Retinal pigment epithelial cell (primary cell): ENCODE data around the gene ASXL1.
"Not testable (repeated sequence)": the region's sequence is repeated elsewhere in the genome, so short reads cannot be mapped to it uniquely, and the experiment has no call there.

Source experiments
- DNase-seq: peaks from one replicate; pipeline ENCODE4 v3.0.0-alpha.2; 2010; ENCODE audit warnings: low read depth
- H3K4me3 ChIP-seq: 2 replicates; pipeline ENCODE4 v1.5.1; 2011; ENCODE audit warnings: mild to moderate bottlenecking, low read length, control low read depth, moderate library complexity
- TF ChIP-seq, protein P1 (sequence below): conservative IDR thresholded peaks from 2 replicates; pipeline ENCODE4 v1.5.1; 2011; ENCODE audit warnings: low read depth, low read length, control low read depth, inconsistent platforms

ASXL1 gene

DNA sequence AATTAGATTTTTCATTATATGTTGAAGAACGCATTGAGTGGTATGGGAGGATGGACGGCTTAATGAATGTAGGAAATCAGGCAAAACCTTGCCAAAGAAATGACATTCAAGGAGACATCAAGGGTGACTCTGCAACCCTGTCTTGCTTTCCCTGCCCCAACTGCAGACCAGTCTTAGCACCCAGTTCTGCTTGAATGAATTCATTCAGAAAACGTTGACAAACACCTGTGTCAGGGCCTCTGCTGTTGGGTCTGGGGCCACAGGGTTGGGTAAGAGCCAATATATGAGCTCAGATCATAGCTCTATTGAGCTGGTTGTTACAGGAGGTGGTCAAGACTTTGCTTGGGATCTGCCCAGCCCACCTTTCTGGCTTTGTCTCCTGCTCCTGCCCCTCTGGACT, 7.7 kb upstream of the ASXL1 start:
- H3K4me3 ChIP-seq: no peak overlapping the region
- no peak for DNase-seq

DNA sequence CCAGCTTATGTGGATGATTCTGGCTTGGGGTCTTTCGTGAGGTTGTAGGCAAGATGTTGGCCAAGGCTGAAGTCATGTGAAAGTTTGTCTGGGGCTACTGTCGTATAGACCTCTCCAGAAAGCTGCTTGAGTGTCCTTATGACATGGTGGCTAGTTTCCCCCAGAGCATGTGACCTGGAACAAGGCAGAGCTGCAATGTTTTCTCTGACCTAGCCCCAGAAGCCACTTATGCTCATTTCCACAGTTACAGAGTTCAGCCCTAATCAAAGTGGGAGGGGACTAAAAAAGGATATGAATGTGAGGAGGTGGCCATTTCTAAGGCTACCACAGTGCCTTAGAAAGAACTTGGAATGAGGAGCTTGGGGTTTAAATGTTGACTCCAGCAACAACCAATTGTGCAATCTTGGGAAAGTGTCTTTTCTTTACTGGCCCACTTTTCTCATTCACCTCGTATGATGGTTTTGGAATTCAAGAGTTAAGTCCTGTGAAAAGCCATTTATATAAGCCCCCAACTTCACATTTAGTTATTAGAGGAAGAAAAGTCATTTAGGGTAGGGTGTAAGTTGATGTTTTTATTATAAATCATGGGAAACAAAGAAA, 5.9 kb upstream of the ASXL1 start:
- TF ChIP-seq, protein P1, sequence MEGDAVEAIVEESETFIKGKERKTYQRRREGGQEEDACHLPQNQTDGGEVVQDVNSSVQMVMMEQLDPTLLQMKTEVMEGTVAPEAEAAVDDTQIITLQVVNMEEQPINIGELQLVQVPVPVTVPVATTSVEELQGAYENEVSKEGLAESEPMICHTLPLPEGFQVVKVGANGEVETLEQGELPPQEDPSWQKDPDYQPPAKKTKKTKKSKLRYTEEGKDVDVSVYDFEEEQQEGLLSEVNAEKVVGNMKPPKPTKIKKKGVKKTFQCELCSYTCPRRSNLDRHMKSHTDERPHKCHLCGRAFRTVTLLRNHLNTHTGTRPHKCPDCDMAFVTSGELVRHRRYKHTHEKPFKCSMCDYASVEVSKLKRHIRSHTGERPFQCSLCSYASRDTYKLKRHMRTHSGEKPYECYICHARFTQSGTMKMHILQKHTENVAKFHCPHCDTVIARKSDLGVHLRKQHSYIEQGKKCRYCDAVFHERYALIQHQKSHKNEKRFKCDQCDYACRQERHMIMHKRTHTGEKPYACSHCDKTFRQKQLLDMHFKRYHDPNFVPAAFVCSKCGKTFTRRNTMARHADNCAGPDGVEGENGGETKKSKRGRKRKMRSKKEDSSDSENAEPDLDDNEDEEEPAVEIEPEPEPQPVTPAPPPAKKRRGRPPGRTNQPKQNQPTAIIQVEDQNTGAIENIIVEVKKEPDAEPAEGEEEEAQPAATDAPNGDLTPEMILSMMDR: no peak
- no peak for DNase-seq
- H3K4me3 ChIP-seq: no peak overlapping the region

More for the DNA sequence above, 7.7 kb upstream of the ASXL1 start:
- TF ChIP-seq, protein P1: no peak

DNA sequence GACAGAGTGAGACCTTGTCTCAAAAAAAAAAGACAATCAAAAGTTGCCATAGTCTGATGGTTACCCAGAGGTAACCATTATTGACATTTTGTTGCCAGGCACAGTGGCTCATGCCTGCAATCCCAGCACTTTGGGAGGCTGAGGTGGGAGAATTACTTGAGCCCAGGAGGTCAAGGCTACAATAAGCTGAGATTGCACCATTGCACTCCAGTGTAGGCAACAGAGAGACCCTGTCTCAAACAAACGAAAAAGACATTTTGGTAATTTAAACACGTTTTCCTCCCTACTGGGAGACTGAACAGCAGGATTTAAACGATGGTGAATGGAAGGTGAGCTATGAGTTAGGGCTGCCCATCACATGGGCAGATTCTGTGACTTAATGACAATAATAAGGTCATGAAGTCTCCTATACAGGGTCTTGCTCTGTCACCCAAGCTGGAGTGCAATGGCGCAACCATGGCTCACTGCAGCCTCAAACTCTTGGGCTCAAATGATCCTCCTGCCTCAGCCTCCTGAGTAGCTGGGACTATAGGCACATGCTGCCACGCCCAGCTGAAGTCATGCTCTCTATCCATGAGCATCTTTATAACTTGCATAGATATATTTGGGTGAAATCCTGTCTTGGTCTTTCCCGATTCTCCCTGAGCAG, 4.2 kb upstream of the ASXL1 start:
- TF ChIP-seq, protein P1: no peak
- H3K4me3 ChIP-seq: no peak overlapping the region
- no peak for DNase-seq

DNA sequence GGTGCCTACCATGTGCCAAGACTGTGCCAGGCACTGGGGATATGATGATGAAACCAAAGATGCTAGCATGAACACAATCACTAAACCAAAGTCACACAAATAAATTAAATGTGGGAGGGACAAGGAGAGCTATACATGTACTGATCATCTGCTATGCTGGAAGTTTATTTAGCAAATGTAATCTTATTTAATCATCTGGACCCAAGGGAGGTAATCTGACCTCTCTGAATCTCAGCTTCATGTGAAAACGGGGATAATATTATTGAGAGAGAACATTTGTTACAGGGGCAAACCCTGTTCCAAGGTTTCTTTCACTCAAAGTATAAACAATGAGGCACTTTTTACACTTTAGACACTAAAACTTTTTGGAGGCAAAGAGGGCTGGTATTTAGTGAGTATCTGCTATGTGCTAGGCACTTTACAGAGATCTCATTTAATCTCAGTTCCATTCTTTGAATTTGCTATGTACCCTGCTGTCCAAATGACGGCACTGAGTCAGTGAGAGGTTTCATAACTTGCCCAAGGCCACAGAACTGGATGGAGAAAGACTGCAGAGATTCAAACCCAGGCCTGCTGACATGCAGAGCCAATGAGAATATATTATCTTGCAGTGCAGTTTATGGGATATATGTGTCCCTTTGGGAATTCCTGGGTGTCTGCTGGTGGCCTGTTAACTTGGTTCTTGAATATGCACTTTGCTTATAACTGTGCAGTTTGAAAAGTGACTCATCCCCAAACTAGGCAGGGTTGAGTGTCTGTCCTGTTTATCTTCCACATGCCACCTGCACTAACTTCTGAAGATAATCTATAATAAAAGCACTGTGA, 3.3 kb upstream of the ASXL1 start:
- TF ChIP-seq, protein P1: no peak
- H3K4me3 ChIP-seq: no peak overlapping the region
- DNase-seq: no peak

DNA sequence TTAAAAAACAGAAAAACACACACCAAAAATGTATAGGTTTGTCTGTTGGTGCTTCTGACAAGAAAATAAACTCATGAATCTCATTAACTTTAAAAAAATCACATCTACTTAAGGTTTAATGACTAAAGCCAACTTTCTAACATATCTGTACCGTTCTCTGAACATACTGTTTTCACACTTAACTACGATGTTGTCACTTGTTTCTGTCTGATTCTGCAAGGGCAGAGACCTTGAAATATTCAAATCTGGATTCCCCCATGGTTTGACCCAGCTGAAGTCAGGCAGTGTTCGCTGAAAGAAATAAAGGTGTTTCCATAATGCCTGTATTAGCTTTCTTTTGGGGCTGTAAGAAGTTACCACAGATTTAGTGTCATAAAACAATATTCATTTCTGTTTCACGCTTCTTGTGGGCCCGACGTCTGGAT, 2.7 kb upstream of the ASXL1 start:
- TF ChIP-seq, protein P1: no peak
- no peak for DNase-seq
- H3K4me3 ChIP-seq: no peak overlapping the region

DNA sequence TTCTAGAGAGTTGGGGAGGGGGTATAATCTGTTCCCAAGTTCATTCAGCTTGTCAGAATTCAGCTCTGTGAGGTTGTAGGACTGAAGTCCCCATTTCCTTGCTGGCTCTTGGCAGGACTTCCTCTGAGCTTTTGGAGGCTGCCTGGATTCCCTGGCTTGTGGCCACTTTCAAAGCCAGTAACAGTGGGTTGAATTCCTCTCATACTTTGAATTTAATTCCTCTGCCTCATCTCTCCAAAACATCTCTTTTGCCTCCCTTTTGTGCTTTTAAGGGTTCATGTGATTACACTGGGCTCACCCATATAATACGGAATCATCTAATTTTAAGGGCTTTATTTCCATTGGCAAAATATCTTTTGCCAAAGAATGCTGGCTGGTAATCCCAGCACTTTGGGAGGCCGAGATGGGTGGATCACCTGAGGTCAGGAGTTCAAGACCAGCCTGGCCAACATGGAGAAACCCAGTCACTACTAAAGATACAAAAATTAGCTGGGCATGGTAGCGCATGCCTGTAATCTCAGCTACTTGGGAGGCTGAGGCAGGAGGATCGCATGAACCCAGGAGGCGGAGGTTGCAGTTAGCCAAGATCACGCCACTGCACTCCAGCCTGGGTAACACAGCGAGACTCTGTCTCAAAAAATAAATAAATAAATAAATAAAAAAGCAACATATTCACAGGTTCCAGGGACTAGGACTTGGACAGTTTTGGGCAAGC, 2.1 kb upstream of the ASXL1 start:
- DNase-seq, H3K4me3 ChIP-seq: not testable (repeated sequence)
